Bronchial epithelial cell (primary cell): Measurements from ENCODE around the gene TBC1D3B. TPM values are rescaled to one million over a fixed set of nuclear protein-coding genes. Genes with fewer than 3 reads are reported as not detected.

Experiments
- DNase-seq: peaks from one replicate; pipeline ENCODE4 v3.0.0-alpha.2; 2010; ENCODE audit warnings: low read depth
- FAIRE-seq: peaks from 2 replicates; lab custom pipeline; 2011; peaks lifted over from hg19 to GRCh38; lab: Jason Lieb, UNC
- H3K27me3 ChIP-seq: 2 replicates; pipeline ENCODE4 v1.5.1; 2011; ENCODE audit warnings: low read length; ENCODE audit not compliant: control insufficient read depth, insufficient read depth
- H3K36me3 ChIP-seq: 2 replicates; pipeline ENCODE4 v1.5.1; 2011; ENCODE audit warnings: low read length; ENCODE audit not compliant: control insufficient read depth, insufficient read depth
- H3K4me3 ChIP-seq: 2 replicates; pipeline ENCODE4 v1.5.1; 2011; ENCODE audit warnings: mild to moderate bottlenecking, low read depth, low read length, control low read depth
- CTCF ChIP-seq: IDR thresholded peaks from 2 replicates; pipeline ENCODE4 v1.5.1; 2011; ENCODE audit warnings: mild to moderate bottlenecking, moderate library complexity, low read length, control low read depth, inconsistent platforms; ENCODE audit not compliant: insufficient read depth, severe bottlenecking
- total RNA-seq: library from RNA; depleted of rRNA; stranded (reverse); fragments of >200 nt; gene quantifications from 2 replicates; pipeline ENCODE4 v1.2.1, GENCODE V29; 2014

TBC1D3B gene
- total RNA-seq, 1 donor from 2014 or later = 0.79 TPM

- Histone ChIP-seq H3K36me3 (no peaks in the 10 kb centered on the region), H3K4me3 (no peak overlapping the region), H3K27me3 (no peaks in the 10 kb centered on the region)
- DNase-seq = no peak
- FAIRE-seq = no peak
- no peak for TF ChIP-seq CTCF
These were observed 57.7 kb downstream of the TBC1D3B start for GRCh38 chr17:36118477-36119353.

- H3K4me3 ChIP-seq = no peak overlapping the region
- no peak for FAIRE-seq
- no peaks in the 10 kb centered on the region for H3K36me3 ChIP-seq
- H3K27me3 ChIP-seq = no peaks in the 10 kb centered on the region
- DNase-seq = no peak
- no peak for TF ChIP-seq CTCF
These were observed 58.7 kb downstream of the TBC1D3B start for GRCh38 chr17:36117505-36118382.

Other genes with a start within 250 kb of the TBC1D3B start
- 0.13 TPM in 1 of 2 replicates, not detected in the other for gene RDM1, start 245.9 kb downstream of the TBC1D3B start, total RNA-seq
- not detected in 2 replicates for gene LYZL6, start 232.9 kb downstream of the TBC1D3B start, total RNA-seq
- not detected in 2 replicates for gene CCL16, start 195.1 kb downstream of the TBC1D3B start, total RNA-seq
- not detected in 2 replicates for gene CCL14, start 189.9 kb downstream of the TBC1D3B start, total RNA-seq
- gene CCL15, start 175.1 kb downstream of the TBC1D3B start, total RNA-seq = not detected in 2 replicates
- not detected in 2 replicates for gene CCL23, start 158.7 kb downstream of the TBC1D3B start, total RNA-seq
- under 0.01 TPM in 1 of 2 replicates, not detected in the other for gene CCL18, start 112.4 kb downstream of the TBC1D3B start, total RNA-seq
- not detected in 2 replicates for gene CCL3, start 86.5 kb downstream of the TBC1D3B start, total RNA-seq
- not detected in 2 replicates for gene CCL4, start 72.8 kb downstream of the TBC1D3B start, total RNA-seq
- gene CCL3L1, start 20.1 kb upstream of the TBC1D3B start, total RNA-seq = not detected in 2 replicates
- not detected in 2 replicates for gene CCL4L2, start 34.4 kb upstream of the TBC1D3B start, total RNA-seq
- gene TBC1D3I, start 87.9 kb upstream of the TBC1D3B start, total RNA-seq = 0.13 TPM in 1 of 2 replicates, not detected in the other
- not detected in 2 replicates for gene TBC1D3G, start 147.2 kb upstream of the TBC1D3B start, total RNA-seq
- not detected in 2 replicates for gene TBC1D3H, start 211.8 kb upstream of the TBC1D3B start, total RNA-seq